Panc1 (cell line): ENCODE data around the gene CD55. TPM values are rescaled to one million over a fixed set of nuclear protein-coding genes. Genes with fewer than 3 reads are reported as not detected.

Experiments
- ATAC-seq: fragments of 200-7000 bp; cut with Tn5 transposase; 2 replicates; pipeline ENCODE4 v1.9.1; 2020; ENCODE audit warnings: mild to moderate bottlenecking, moderate library complexity
- BruUV-seq: library from RNA; stranded (reverse); fragments of 400-500 nt; replicated peaks from 2 replicates; lab custom pipeline; 2021; lab: Mats Ljungman, UMichigan
- CTCF ChIA-PET: fragments of 300-600 bp; sonication (Branson Sonifier 250); formaldehyde crosslinking; loops from one replicate; lab custom pipeline; 2022; ENCODE audit warnings: antibody characterized with exemption; lab: Charles Lee
- POLR2A ChIA-PET: fragments of 300-600 bp; sonication (Branson Sonifier 250); formaldehyde crosslinking; loops from one replicate; lab custom pipeline; 2022; ENCODE audit warnings: antibody characterized with exemption; lab: Charles Lee
- DNase-seq: peaks from one replicate; pipeline ENCODE4 v3.0.0-alpha.2; 2010; ENCODE audit warnings: low read depth, low spot score
- H3K27ac ChIP-seq: 2 replicates; pipeline ENCODE4 v1.5.1; 2011; ENCODE audit warnings: mild to moderate bottlenecking, low read length, inconsistent platforms
- H3K27me3 ChIP-seq: fragments of 200-500 bp; sonication (Bioruptor generic); 2 replicates; pipeline ENCODE4 v1.6.0; 2014; ENCODE audit warnings: low read length, inconsistent platforms; ENCODE audit not compliant: control insufficient read depth, insufficient read depth
- H3K36me3 ChIP-seq: fragments of 200-500 bp; sonication (Bioruptor generic); 2 replicates; pipeline ENCODE4 v1.5.1; 2014; ENCODE audit warnings: inconsistent platforms, mild to moderate bottlenecking, low read length, moderate library complexity; ENCODE audit not compliant: control insufficient read depth, insufficient read depth
- H3K4me1 ChIP-seq: 2 replicates; pipeline ENCODE4 v1.5.1; 2011; ENCODE audit warnings: inconsistent platforms, mild to moderate bottlenecking, low read length, moderate library complexity; ENCODE audit not compliant: control insufficient read depth, insufficient read depth
- H3K4me3 ChIP-seq, 2 experiments: 2 replicates each; pipeline ENCODE4 v1.5.1; 2011 to 2012; ENCODE audit warnings: low read depth in 2 of 2, low read length in 2 of 2, mild to moderate bottlenecking in 2 of 2, inconsistent platforms in 1 of 2, moderate library complexity in 1 of 2
- H3K9me3 ChIP-seq: fragments of 200-500 bp; sonication (Bioruptor generic); 2 replicates; pipeline ENCODE4 v1.5.1; 2014; ENCODE audit warnings: low read depth, mild to moderate bottlenecking, inconsistent platforms, low read length, moderate library complexity; ENCODE audit not compliant: control insufficient read depth, insufficient read depth
- POLR2AphosphoS5 ChIP-seq: IDR thresholded peaks from 2 replicates; pipeline ENCODE4 v1.6.1; 2012; ENCODE audit warnings: mild to moderate bottlenecking, low read depth, low read length, moderate library complexity
- SIN3A ChIP-seq: IDR thresholded peaks from 2 replicates; pipeline ENCODE4 v1.6.1; 2012; ENCODE audit warnings: low read depth, mild to moderate bottlenecking, low read length, moderate library complexity, borderline replicate concordance; ENCODE audit not compliant: insufficient read depth
- TCF7L2 ChIP-seq: IDR thresholded peaks from 2 replicates; pipeline ENCODE4 v1.6.1; 2011; ENCODE audit warnings: mild to moderate bottlenecking, low read depth, low read length, inconsistent platforms
- in situ Hi-C: cut with HindIII; loops from 2 replicates; pipeline ENCODE4 v1.10.0; 2016; ENCODE audit warnings: low sequenced_read_pairs, low pct_unique_long_range_greater_than_20kb
- intact Hi-C: fragments of 100-400 bp; cut with micrococcal nuclease; formaldehyde crosslinking; loops from one replicate; pipeline ENCODE4 v1.10.0; 2022; ENCODE audit not compliant: unreplicated experiment
- total RNA-seq: library from RNA; stranded (reverse); gene quantifications from one replicate; pipeline ENCODE4 v1.2.1, GENCODE V29; 2021; ENCODE audit not compliant: unreplicated experiment
- TF ChIP-seq, protein P1 (sequence below), 2 experiments: IDR thresholded peaks; 2 replicates each; pipeline ENCODE4 v1.6.1; 2011 to 2012; ENCODE audit warnings: low read depth in 2 of 2, control low read depth in 1 of 2, low read length in 1 of 2, mild to moderate bottlenecking in 1 of 2, moderate library complexity in 1 of 2; ENCODE audit not compliant: insufficient read depth in 1 of 2
- TF ChIP-seq, protein P2 (sequence below): fragments of 450-650 bp; IDR thresholded peaks from 2 replicates; pipeline ENCODE4 v1.5.1; 2017; ENCODE audit warnings: mild to moderate bottlenecking

The CD55 gene
- total RNA-seq, 1 experiment from 2014 or later, result 12.1 TPM

DNA sequence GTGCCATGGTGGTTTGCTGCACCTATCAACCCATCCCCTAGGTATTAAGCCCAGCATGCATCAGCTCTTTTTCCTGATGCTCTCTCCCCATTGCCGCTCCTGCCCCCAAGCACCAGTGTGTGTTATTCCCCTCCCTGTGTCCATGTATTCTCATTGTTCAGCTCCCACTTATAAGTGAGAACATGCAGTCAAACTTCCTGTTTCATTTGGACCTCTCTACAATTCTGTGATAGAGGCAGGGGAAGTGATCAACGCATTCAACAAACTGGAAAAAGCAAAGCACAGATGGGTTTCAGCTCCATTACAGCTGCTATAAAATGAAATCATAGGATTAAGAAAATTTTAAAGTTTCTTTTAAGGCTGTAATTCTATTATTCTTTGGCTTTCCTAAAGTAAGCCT, 23.3 kb upstream of the CD55 start:
- TF ChIP-seq TCF7L2 (no peak), POLR2AphosphoS5 (no peak), SIN3A (no peak)
- TF ChIP-seq, protein P1, sequence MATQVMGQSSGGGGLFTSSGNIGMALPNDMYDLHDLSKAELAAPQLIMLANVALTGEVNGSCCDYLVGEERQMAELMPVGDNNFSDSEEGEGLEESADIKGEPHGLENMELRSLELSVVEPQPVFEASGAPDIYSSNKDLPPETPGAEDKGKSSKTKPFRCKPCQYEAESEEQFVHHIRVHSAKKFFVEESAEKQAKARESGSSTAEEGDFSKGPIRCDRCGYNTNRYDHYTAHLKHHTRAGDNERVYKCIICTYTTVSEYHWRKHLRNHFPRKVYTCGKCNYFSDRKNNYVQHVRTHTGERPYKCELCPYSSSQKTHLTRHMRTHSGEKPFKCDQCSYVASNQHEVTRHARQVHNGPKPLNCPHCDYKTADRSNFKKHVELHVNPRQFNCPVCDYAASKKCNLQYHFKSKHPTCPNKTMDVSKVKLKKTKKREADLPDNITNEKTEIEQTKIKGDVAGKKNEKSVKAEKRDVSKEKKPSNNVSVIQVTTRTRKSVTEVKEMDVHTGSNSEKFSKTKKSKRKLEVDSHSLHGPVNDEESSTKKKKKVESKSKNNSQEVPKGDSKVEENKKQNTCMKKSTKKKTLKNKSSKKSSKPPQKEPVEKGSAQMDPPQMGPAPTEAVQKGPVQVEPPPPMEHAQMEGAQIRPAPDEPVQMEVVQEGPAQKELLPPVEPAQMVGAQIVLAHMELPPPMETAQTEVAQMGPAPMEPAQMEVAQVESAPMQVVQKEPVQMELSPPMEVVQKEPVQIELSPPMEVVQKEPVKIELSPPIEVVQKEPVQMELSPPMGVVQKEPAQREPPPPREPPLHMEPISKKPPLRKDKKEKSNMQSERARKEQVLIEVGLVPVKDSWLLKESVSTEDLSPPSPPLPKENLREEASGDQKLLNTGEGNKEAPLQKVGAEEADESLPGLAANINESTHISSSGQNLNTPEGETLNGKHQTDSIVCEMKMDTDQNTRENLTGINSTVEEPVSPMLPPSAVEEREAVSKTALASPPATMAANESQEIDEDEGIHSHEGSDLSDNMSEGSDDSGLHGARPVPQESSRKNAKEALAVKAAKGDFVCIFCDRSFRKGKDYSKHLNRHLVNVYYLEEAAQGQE (IDR thresholded peaks at IDR 0.05; ENCODE audit: insufficient read depth in 1 of 2, low read depth in 2 of 2, low read length in 1 of 2), result no peak
- TF ChIP-seq, protein P2, sequence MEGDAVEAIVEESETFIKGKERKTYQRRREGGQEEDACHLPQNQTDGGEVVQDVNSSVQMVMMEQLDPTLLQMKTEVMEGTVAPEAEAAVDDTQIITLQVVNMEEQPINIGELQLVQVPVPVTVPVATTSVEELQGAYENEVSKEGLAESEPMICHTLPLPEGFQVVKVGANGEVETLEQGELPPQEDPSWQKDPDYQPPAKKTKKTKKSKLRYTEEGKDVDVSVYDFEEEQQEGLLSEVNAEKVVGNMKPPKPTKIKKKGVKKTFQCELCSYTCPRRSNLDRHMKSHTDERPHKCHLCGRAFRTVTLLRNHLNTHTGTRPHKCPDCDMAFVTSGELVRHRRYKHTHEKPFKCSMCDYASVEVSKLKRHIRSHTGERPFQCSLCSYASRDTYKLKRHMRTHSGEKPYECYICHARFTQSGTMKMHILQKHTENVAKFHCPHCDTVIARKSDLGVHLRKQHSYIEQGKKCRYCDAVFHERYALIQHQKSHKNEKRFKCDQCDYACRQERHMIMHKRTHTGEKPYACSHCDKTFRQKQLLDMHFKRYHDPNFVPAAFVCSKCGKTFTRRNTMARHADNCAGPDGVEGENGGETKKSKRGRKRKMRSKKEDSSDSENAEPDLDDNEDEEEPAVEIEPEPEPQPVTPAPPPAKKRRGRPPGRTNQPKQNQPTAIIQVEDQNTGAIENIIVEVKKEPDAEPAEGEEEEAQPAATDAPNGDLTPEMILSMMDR, result no peak
- Histone ChIP-seq H3K27me3 (no peaks in the 10 kb centered on the region), H3K27ac (no peak overlapping the region), H3K9me3 (peaks cover 5% of the 10 kb centered on the region; the same call in 1 of the 2 replicates), H3K36me3 (no peaks in the 10 kb centered on the region), H3K4me1 (no peaks in the 10 kb centered on the region), H3K4me3 (no peak overlapping the region)
- ATAC-seq (no peak; the same call in 1 of the 2 replicates), DNase-seq (no peak)
- in situ Hi-C loops, result no loop called here
- intact Hi-C loops, result no loop called here
- BruUV-seq, result no TSS peak
- POLR2A ChIA-PET, result no interaction called here
- CTCF ChIA-PET, result no interaction called here

GRCh38 chr1:207298636-207299398, 22.7 kb upstream of the CD55 start:
- intact Hi-C loops (no loop called here), in situ Hi-C loops (no loop called here)
- BruUV-seq, result no TSS peak
- peaks cover 5% of the 10 kb centered on the region; the same call in 1 of the 2 replicates for H3K9me3 ChIP-seq
- DNase-seq (no peak), ATAC-seq (peak; percentile 74)
- CTCF ChIA-PET, result no interaction called here
- H3K4me1 ChIP-seq, result no peaks in the 10 kb centered on the region
- H3K36me3 ChIP-seq, result no peaks in the 10 kb centered on the region
- no peak overlapping the region for H3K4me3 ChIP-seq
- TF ChIP-seq, protein P2, result no peak
- no peak for TF ChIP-seq SIN3A
- TF ChIP-seq, protein P1 (IDR thresholded peaks at IDR 0.05; ENCODE audit: insufficient read depth in 1 of 2, low read depth in 2 of 2, low read length in 1 of 2), result no peak
- TF ChIP-seq POLR2AphosphoS5, result no peak
- TF ChIP-seq TCF7L2, result no peak
- POLR2A ChIA-PET, result no interaction called here
- H3K27me3 ChIP-seq, result no peaks in the 10 kb centered on the region
- no peak overlapping the region for H3K27ac ChIP-seq
